Activated CD8-positive, alpha-beta T cell treated with anti-CD3 and anti-CD28 coated beads for 36 hours (primary cell): ENCODE data around the gene C1orf159. TPM values are rescaled to one million over a fixed set of nuclear protein-coding genes. Genes with fewer than 3 reads are reported as not detected.
A peak's percentile ranks its signal among the peaks of the same experiment; 100 is the strongest.

Experiments
- ATAC-seq: fragments of 200-7000 bp; cut with Tn5 transposase; one replicate; pipeline ENCODE4 v1.10.0; 2021; ENCODE audit warnings: mild to moderate bottlenecking, moderate library complexity
- CTCF ChIA-PET: fragments of 350-600 bp; sonication (Branson Sonifier 250); formaldehyde crosslinking; loops from one replicate; lab custom pipeline; 2021; ENCODE audit warnings: antibody characterized with exemption; lab: Charles Lee
- POLR2A ChIA-PET: fragments of 350-600 bp; sonication (Branson Sonifier 250); formaldehyde crosslinking; loops from one replicate; lab custom pipeline; 2021; ENCODE audit warnings: antibody characterized with exemption; lab: Charles Lee
- DNase-seq: peaks from one replicate; pipeline ENCODE4 v3.0.0-alpha.2; 2020
- H3K27ac Mint-ChIP-seq: one replicate; pipeline ENCODE4 v1.8.0; 2021; ENCODE audit warnings: mild to moderate bottlenecking, mixed read lengths
- H3K27me3 Mint-ChIP-seq: one replicate; pipeline ENCODE4 v1.8.0; 2021; ENCODE audit warnings: mixed read lengths
- H3K36me3 Mint-ChIP-seq: one replicate; pipeline ENCODE4 v1.8.0; 2021; ENCODE audit warnings: low read depth, mixed read lengths
- H3K4me1 Mint-ChIP-seq: one replicate; pipeline ENCODE4 v1.8.0; 2021; ENCODE audit warnings: low read depth, mixed read lengths
- H3K4me3 Mint-ChIP-seq: one replicate; pipeline ENCODE4 v1.8.0; 2021; ENCODE audit warnings: mild to moderate bottlenecking, moderate library complexity, mixed read lengths
- H3K9me3 Mint-ChIP-seq: one replicate; pipeline ENCODE4 v1.8.0; 2021; ENCODE audit warnings: mixed read lengths
- intact Hi-C: fragments of 100-400 bp; cut with micrococcal nuclease; formaldehyde crosslinking; loops from one replicate; pipeline ENCODE4 v1.10.0; 2022
- total RNA-seq, 2 experiments: library from RNA; stranded (reverse); gene quantifications; one replicate each; pipeline ENCODE4 v1.2.3, GENCODE V29; 2021
- TF ChIP-seq, protein P1 (sequence below): fragments of 200-600 bp; IDR thresholded peaks from one replicate; pipeline ENCODE4 v1.8.0; 2022; ENCODE audit warnings: antibody characterized with exemption, mild to moderate bottlenecking

The C1orf159 gene
- total RNA-seq, 2 experiments from 2014 or later = 17.5 to 20.3 TPM

DNA sequence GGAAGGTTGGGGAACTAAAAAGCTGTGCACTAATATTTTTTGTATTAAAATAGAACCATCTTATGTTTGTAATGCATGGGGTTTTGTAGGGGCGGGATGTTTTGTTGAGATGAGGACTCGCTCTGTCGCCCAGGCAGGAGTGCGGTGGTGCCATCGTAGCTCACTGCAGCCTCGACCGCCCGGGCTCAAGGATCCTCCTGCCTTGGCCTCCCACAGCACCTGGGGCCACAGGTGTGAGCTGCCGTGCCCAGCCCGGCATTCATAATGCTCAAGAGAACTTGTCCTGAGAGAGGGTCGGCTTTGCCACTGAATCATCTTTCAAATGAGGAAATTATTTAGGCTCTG, 3.0 kb upstream of the C1orf159 start:
- Mint-ChIP-seq H3K9me3 (no peaks in the 10 kb centered on the region), H3K27me3 (peaks cover 7% of the 10 kb centered on the region), H3K4me1 (peaks cover 23% of the 10 kb centered on the region), H3K4me3 (no peak overlapping the region), H3K36me3 (peaks cover 5% of the 10 kb centered on the region), H3K27ac (no peak overlapping the region)
- ATAC-seq (no peak), DNase-seq (no peak)
- POLR2A ChIA-PET = interaction anchor here (1.2 to 1.9 kb wide), 2 partner anchors 8 to 10 kb away, joined by 3 to 7 read pairs; no protein-coding TSS in a partner anchor
- CTCF ChIA-PET = interaction anchor here (5.1 kb wide), 1 partner anchor 172 kb away, joined by 25 read pairs; no protein-coding TSS in a partner anchor
- TF ChIP-seq, protein P1, sequence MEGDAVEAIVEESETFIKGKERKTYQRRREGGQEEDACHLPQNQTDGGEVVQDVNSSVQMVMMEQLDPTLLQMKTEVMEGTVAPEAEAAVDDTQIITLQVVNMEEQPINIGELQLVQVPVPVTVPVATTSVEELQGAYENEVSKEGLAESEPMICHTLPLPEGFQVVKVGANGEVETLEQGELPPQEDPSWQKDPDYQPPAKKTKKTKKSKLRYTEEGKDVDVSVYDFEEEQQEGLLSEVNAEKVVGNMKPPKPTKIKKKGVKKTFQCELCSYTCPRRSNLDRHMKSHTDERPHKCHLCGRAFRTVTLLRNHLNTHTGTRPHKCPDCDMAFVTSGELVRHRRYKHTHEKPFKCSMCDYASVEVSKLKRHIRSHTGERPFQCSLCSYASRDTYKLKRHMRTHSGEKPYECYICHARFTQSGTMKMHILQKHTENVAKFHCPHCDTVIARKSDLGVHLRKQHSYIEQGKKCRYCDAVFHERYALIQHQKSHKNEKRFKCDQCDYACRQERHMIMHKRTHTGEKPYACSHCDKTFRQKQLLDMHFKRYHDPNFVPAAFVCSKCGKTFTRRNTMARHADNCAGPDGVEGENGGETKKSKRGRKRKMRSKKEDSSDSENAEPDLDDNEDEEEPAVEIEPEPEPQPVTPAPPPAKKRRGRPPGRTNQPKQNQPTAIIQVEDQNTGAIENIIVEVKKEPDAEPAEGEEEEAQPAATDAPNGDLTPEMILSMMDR = no peak
- intact Hi-C loops = no loop called here

DNA sequence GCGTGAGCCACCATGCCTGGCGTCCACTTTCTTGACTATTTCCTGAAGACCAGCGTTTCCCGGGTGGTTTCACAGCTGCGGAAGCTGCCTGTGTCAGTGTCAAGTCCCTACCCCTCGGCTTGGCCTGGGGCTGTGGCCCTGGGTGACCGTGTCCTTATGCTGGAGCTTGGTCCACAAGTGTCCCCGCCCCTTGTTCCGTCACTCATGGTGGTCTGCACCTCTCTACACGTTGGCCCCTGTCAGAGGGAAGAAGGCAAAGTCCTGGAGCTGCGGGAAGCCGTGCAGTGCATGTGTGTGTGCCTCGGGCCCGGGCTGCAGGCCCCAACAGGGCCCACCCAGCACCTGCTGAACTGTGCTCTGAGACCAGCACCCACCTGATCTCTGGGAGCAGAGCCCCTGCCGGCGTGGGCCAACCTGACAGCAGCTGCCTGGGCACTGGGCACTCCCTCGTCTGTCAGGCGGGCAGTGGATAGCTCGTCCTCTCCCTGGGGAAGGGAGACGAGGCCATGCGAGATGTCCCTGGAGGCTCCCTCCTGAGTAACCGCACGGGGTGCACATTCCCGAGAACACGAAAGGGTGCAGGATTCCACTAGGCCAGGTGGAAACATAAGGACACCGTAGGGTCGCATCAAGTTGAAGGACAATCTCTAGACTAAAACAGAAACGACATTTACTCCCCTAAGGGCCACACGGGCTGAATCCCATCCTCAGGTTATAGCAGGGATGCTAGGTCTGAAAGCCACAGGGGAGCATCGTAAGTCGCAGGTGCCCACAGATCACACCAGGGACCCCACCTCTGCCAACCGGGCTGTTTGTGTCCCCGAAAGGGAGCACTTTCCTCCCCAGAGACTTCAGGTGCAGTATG, 2.4 kb upstream of the C1orf159 start:
- H3K36me3 Mint-ChIP-seq = peaks cover 10% of the 10 kb centered on the region
- intact Hi-C loops = no loop called here
- no peak overlapping the region for H3K27ac Mint-ChIP-seq
- ChIA-PET POLR2A (interaction anchor here (0.7 to 1.9 kb wide), 4 partner anchors 9 to 142 kb away, joined by 3 to 7 read pairs (median 3); no protein-coding TSS in a partner anchor), CTCF (interaction anchor here (5.1 kb wide), 1 partner anchor 173 kb away, joined by 25 read pairs; no protein-coding TSS in a partner anchor)
- H3K27me3 Mint-ChIP-seq = peaks cover 7% of the 10 kb centered on the region
- DNase-seq = no peak
- no peak for ATAC-seq
- H3K9me3 Mint-ChIP-seq = peaks cover 2% of the 10 kb centered on the region
- TF ChIP-seq, protein P1 = no peak
- H3K4me3 Mint-ChIP-seq = no peak overlapping the region
- H3K4me1 Mint-ChIP-seq = peaks cover 21% of the 10 kb centered on the region

DNA sequence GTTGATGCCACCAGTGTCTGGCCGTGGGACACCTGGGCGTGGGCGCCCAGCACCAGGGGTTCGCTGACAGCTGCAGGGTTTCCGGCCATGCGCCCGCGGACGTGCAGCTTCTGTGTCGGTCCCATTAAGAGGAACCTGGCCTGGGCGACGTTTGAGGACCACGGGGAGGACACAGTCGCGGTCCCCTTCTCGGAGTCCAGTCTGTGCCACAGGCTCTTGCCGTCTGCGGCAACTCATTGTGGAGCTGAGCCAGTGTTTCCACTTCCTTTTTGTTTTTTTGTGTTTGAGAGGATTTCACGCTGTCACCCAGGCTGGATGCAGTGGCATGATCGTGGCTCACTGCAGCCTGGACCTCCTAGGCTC, 1.6 kb upstream of the C1orf159 start:
- POLR2A ChIA-PET = interaction anchor here (0.6 to 1.9 kb wide), 6 partner anchors 12 to 143 kb away, joined by 3 to 7 read pairs (median 3); no protein-coding TSS in a partner anchor
- TF ChIP-seq, protein P1 = no peak
- Mint-ChIP-seq H3K27ac (no peak overlapping the region), H3K36me3 (peaks cover 18% of the 10 kb centered on the region), H3K27me3 (peaks cover 7% of the 10 kb centered on the region), H3K4me3 (peak overlapping the region; percentile 55), H3K9me3 (peaks cover 8% of the 10 kb centered on the region), H3K4me1 (peaks cover 22% of the 10 kb centered on the region)
- intact Hi-C loops = no loop called here
- CTCF ChIA-PET = interaction anchor here (0.8 to 5.1 kb wide), 3 partner anchors 56 to 254 kb away, joined by 3 to 25 read pairs (median 3); no protein-coding TSS in a partner anchor
- DNase-seq = no peak
- no peak for ATAC-seq

DNA sequence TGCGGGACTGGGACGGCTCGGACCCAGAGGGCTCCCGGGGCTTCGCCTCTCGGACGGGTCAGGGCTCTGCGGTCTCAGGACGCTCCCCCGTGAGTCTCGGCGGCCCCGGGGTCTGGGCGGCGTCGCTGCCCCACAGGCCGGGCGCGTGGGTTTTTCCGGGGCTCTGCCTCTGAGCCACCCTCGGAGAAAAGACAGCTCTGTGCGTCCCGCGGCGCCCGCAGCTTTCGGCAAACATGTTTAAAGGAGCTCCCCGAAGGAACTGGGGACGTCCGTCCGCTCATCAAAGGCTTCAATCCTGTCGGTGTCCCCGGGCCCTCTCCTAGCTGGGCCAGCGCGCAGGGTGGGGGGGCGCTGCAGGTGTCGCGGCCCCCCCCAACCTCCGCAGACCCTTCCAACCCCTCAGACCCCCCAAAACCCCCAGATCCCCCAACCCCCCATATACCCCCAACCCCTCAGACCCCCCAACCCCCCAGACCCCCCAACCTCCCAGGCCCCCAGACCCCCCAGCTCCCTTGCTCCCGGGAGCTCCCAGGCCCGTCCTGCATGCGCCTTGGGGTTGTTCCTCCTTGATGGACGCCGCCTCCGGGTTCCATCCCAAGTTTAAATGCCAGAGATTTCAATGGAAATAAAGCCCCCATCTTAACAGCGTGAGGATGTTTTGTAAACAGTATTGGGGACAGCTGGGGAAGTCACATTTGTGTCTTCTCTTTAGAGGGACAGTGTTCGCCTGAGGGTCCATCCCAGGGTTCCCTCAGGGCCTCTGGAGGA, 996 bp upstream of the C1orf159 start:
- ATAC-seq (peak; percentile 1), DNase-seq (peak; percentile 73)
- peaks cover 9% of the 10 kb centered on the region for H3K9me3 Mint-ChIP-seq
- H3K4me1 Mint-ChIP-seq = peaks cover 22% of the 10 kb centered on the region
- peak overlapping the region; percentile 55 for H3K4me3 Mint-ChIP-seq
- H3K27ac Mint-ChIP-seq = no peak overlapping the region
- peaks cover 24% of the 10 kb centered on the region for H3K36me3 Mint-ChIP-seq
- ChIA-PET POLR2A (interaction anchor here (0.6 to 1.4 kb wide), 7 partner anchors 13 to 144 kb away, joined by 3 read pairs; no protein-coding TSS in a partner anchor), CTCF (interaction anchor here (0.8 to 5.1 kb wide), 5 partner anchors 13 to 254 kb away, joined by 3 to 25 read pairs (median 3); no protein-coding TSS in a partner anchor)
- TF ChIP-seq, protein P1 = no peak
- intact Hi-C loops = no loop called here
- H3K27me3 Mint-ChIP-seq = peaks cover 7% of the 10 kb centered on the region
